Left kidney (tissue), 2 donors: Measurements from ENCODE around the gene NNAT. TPM values are rescaled to one million over a fixed set of nuclear protein-coding genes. Genes with fewer than 3 reads are reported as not detected.

Experiments
- DNase-seq: peaks from one replicate; pipeline ENCODE4 v3.0.0-alpha.2; 2013
- polyA plus RNA-seq: library from polyadenylated mRNA; unstranded; fragments of 120-200 nt; gene quantifications from one replicate; pipeline ENCODE4 v1.2.1, GENCODE V29; 2013; ENCODE audit not compliant: insufficient read length

The NNAT gene
- polyA plus RNA-seq, 1 donor = 90.1 TPM

DNA sequence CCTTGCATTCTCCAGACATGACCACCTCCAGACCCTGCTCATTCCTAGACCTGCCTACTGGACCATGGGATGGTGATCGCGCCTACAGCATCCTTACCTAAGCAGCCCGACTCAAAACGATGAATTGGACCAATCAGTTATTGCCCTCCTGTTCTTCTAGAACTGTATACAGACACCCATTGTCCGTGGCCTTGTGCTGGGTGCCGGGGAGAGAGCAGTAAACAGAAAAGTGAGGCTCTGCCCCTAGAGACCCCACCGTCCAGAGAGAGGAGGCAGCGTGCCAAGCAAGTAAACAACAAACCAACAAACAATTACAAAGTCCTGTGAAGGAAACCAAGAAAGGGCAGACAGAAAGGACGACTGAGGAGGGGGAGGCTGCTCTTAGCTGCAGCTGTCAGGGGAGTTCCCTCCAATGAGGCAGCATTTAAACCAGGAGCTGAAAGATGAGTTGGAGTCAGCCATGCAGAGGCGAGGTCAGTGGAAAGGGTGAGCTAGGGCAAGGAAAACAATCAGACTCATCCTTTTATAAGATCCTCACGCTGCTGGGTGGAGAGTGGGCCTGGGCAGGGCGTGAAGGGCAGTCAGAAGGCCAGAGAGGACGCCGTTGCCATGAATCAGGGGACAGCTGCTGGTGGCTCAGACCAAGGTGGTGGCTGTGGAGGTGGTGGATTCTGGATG, 44.2 kb downstream of the NNAT start:
- DNase-seq = peak; percentile 57

DNA sequence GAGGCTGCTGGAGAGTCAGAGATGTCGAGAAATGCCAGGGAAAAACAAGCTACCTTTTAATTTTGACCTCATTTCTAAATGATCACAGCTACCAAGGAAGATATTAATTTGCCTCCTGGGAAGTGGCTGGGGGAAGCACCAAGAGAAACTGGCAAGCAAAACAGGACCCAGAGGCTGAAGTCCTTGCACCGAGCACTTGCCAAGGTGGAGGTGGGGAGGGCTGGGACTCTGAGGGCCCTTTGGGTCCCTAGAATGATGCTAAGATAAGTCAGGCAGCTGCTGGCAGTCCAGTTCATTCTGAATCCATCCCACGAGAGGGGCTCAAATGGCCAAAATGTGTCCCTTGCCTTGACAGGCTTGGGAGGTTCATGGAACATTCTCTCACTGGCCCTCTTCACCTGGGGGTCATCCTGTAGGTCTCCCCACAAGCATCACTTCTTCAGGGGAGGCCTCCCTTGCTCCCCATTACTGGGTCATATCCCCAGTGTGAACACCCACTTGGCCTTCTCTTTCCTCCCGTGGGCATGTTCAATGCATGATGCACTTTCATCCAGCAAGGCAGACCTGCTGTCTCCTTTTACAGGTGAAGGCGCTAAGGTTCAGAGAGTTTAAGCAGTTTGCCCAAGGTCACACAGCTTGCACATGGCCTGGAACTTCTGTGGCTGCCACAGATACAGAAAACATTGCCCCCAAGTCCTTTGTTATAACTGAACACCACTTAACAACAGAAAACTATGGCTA, 45.7 kb downstream of the NNAT start:
- no peak for DNase-seq

DNA sequence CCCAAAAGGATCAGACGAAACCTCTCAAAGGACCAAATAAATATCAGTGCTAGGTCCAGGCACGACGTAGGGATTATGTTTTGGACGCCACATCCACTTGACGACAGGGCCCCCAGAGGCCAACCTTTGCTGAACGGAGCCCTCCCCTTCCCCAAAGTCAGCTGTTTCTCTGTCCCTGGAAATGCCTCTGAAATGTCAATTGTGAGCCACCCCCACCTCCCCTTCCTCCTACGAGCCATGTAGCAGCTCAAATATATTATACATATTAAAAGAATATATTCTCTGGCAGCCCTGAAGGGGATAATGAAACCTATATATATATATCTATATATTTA, 46.2 kb downstream of the NNAT start:
- no peak for DNase-seq

DNA sequence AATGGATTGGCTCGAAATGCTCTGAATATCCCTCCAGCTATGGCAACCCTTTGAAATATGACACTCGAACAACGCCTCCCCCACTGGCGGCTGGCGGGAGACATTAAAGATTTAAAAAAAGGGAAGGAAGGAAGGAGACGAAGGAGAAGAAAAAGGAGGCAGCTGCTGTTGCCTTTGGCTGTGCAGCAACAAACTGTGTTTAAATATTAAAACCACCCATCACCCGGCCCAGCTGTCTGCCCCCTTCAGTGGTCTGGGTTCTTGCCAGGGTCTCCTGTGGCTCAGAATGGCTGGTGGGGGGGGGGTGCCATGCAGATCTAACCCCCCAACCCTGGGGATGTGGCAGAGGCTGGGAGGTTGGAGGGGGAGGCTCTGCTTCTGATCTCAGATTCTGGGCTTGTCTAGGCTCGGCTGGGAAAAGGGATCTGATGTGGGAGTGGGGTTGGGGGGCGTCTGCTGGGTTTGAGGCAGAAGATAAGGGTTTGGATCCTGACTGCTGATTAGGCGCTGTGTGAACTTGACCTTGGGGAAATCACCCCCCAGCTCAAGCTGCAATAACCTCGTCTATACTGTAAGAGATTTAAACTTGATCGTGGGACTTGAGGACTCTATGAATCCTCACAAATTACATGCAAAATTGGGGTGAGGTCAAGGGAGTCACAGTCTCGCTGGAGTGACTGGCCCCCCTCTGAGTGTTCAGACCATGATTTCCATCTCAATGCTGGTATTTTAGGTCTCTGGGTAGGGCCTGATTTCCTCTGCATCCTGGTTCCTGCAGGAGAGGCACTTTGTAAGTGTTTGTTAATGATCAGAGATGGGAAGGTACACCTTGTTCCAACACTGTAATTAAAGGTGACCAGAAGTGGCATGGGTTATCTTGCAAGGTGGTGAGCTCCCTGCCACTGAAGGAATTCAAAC, 46.9 kb downstream of the NNAT start:
- DNase-seq = peak; percentile 69

DNA sequence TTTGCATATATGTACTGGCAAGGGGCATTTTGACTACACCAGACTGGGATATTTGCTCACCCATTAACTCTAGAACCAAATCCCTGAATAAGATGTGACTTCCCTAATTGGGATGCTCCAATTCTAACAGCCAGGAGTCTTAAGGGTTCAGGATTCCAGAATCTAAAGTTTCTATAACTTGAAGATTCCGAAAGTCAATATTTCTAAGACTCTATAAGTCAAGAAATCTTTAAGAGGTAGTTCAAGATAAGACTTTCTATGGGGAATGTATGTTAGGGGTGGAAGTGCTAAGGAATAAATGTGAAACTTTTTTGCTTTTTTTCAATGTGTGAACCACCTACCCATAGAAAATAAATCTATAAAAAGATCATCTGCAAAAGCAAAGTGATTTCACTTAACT, 49.4 kb downstream of the NNAT start:
- no peak for DNase-seq

DNA sequence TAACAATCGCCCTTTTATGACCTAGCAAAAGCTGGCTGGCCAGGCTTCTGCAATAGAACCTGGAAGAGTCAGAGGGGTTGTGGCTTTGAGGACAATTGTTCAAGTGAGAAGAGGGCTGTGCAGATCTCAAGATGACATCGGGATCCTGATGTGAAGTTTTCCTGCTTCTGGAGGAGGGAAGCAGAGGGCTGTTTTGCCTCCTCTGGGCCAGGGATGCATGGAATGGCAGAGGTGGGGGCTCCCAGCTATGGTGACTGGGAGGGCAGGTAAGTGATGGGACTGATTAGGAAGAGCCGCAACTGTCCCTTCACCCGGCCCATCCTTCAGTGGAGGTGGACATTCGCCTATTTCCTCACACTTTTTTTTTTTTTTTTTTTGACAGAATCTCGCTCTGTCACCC, 50.0 kb downstream of the NNAT start:
- no peak for DNase-seq

Other genes with a start within 250 kb of the NNAT start
- 72.4 TPM for gene MANBAL, start 231.6 kb upstream of the NNAT start, polyA plus RNA-seq
- gene SRC, start 175.1 kb upstream of the NNAT start, polyA plus RNA-seq = 53.5 TPM
- gene BLCAP, start 6.6 kb downstream of the NNAT start, polyA plus RNA-seq = 85.7 TPM
- 51.5 TPM for gene CTNNBL1, start 172.8 kb downstream of the NNAT start, polyA plus RNA-seq